ENCODE data around the gene RCAN2.

- TF ChIP-seq CTCF (conservative IDR thresholded peaks at IDR 0.05) (no peak), ZFX (IDR thresholded peaks at IDR 0.05) (no peak)
Measured at GRCh38 chr6:46376562-46377061, 114.6 kb downstream of the RCAN2 start.
